TTC549 (cell line): ENCODE measurements around the gene PRDX6.
"Not testable (repeated sequence)": the region's sequence is repeated elsewhere in the genome, so short reads cannot be mapped to it uniquely, and the experiment has no call there.

Source experiments
- FAIRE-seq: peaks from 2 replicates; lab custom pipeline; 2012; peaks lifted over from hg19 to GRCh38; lab: Jason Lieb, UNC

The PRDX6 gene

GRCh38 chr1:173499729-173500128 lies 22.6 kb downstream of the PRDX6 start:
- FAIRE-seq, result no peak

GRCh38 chr1:173502104-173502503 lies 25.0 kb downstream of the PRDX6 start:
- no peak for FAIRE-seq

GRCh38 chr1:173503391-173503790 lies 26.3 kb downstream of the PRDX6 start:
- no peak for FAIRE-seq

- no peak for FAIRE-seq
Observed at GRCh38 chr1:173504268-173504667, 27.1 kb downstream of the PRDX6 start.

- no peak for FAIRE-seq
Observed at GRCh38 chr1:173505391-173505790, 28.3 kb downstream of the PRDX6 start.

GRCh38 chr1:173506437-173506836 lies 29.3 kb downstream of the PRDX6 start:
- no peak for FAIRE-seq

GRCh38 chr1:173507205-173507846 lies 30.2 kb downstream of the PRDX6 start:
- FAIRE-seq, result no peak

- FAIRE-seq, result no peak
Observed at GRCh38 chr1:173507847-173508209, 30.7 kb downstream of the PRDX6 start.

- FAIRE-seq, result no peak
Observed at GRCh38 chr1:173508541-173508940, 31.4 kb downstream of the PRDX6 start.

- no peak for FAIRE-seq
Observed at GRCh38 chr1:173509797-173510196, 32.7 kb downstream of the PRDX6 start.

- not testable (repeated sequence) for FAIRE-seq
Observed at GRCh38 chr1:173514503-173514902, 37.4 kb downstream of the PRDX6 start.

- FAIRE-seq, result no peak
Observed at GRCh38 chr1:173520799-173521198, 43.7 kb downstream of the PRDX6 start.

- no peak for FAIRE-seq
Observed at GRCh38 chr1:173523329-173523728, 46.2 kb downstream of the PRDX6 start.

- FAIRE-seq, result no peak
Observed at GRCh38 chr1:173525926-173526325, 48.8 kb downstream of the PRDX6 start.

GRCh38 chr1:173527151-173527826 lies 50.2 kb downstream of the PRDX6 start:
- no peak for FAIRE-seq

- FAIRE-seq, result no peak
Observed at GRCh38 chr1:173529106-173529505, 52.0 kb downstream of the PRDX6 start.

GRCh38 chr1:173530795-173531693 lies 53.9 kb downstream of the PRDX6 start:
- FAIRE-seq, result no peak

- FAIRE-seq, result peak; percentile 48
Observed at GRCh38 chr1:173532237-173532636, 55.1 kb downstream of the PRDX6 start.

GRCh38 chr1:173536223-173536622 lies 59.1 kb downstream of the PRDX6 start:
- no peak for FAIRE-seq
